Measurements from ENCODE around the gene AREL1.

DNA sequence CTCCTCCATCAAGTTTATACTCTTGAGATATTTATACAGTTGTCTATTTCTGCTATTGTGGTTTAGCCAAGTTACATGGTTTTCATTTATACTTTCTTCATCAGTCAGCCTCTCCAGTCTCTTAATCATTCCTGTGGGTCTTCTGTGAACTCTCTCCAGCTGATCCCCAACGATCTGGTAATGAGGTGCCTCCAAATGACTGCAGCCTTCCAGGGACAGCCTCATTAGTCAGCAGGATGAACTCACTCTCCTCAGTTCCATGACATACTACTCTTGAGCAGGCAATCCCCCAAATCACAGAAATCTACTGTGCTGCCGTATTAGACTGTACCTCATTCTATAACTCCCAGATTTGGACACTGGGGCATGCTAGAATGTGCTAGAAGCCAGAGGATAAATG lies 15.3 kb downstream of the AREL1 start:
- TF ChIP-seq POLR2A (IDR thresholded peaks at IDR 0.05) = no peak
- TF ChIP-seq, protein P1, sequence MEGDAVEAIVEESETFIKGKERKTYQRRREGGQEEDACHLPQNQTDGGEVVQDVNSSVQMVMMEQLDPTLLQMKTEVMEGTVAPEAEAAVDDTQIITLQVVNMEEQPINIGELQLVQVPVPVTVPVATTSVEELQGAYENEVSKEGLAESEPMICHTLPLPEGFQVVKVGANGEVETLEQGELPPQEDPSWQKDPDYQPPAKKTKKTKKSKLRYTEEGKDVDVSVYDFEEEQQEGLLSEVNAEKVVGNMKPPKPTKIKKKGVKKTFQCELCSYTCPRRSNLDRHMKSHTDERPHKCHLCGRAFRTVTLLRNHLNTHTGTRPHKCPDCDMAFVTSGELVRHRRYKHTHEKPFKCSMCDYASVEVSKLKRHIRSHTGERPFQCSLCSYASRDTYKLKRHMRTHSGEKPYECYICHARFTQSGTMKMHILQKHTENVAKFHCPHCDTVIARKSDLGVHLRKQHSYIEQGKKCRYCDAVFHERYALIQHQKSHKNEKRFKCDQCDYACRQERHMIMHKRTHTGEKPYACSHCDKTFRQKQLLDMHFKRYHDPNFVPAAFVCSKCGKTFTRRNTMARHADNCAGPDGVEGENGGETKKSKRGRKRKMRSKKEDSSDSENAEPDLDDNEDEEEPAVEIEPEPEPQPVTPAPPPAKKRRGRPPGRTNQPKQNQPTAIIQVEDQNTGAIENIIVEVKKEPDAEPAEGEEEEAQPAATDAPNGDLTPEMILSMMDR (IDR thresholded peaks at IDR 0.05) = no peak
- TF ChIP-seq EP300 (IDR thresholded peaks at IDR 0.05) = no peak
- no peak for TF ChIP-seq POLR2AphosphoS5 (IDR thresholded peaks at IDR 0.05)

Data from sigmoid colon (tissue), 4 donors.